Kidney epithelial cell (primary cell): ENCODE data around the gene LRIG2. TPM values are rescaled to one million over a fixed set of nuclear protein-coding genes. Genes with fewer than 3 reads are reported as not detected.

Experiments
- DNase-seq: peaks from one replicate; pipeline ENCODE4 v3.0.0-alpha.2; 2010; ENCODE audit warnings: low read depth
- H3K27me3 ChIP-seq: 2 replicates; pipeline ENCODE4 v1.6.0; 2011; ENCODE audit warnings: low read length; ENCODE audit not compliant: control insufficient read depth, insufficient read depth
- H3K36me3 ChIP-seq: 2 replicates; pipeline ENCODE4 v1.5.1; 2011; ENCODE audit warnings: low read length; ENCODE audit not compliant: control insufficient read depth, insufficient read depth
- H3K4me3 ChIP-seq: 2 replicates; pipeline ENCODE4 v1.5.1; 2011; ENCODE audit warnings: low read depth, mild to moderate bottlenecking, control low read depth, low read length
- total RNA-seq: library from RNA; depleted of rRNA; stranded (reverse); fragments of >200 nt; gene quantifications from 2 replicates; pipeline ENCODE4 v1.2.3, GENCODE V29; 2015
- TF ChIP-seq, protein P1 (sequence below): IDR thresholded peaks from 2 replicates; pipeline ENCODE4 v1.5.1; 2011; ENCODE audit warnings: mild to moderate bottlenecking, moderate library complexity, low read length, control low read depth, inconsistent platforms; ENCODE audit not compliant: insufficient read depth, poor library complexity, severe bottlenecking

The LRIG2 gene
- total RNA-seq, 1 donor from 2014 or later = 8.3 TPM

DNA sequence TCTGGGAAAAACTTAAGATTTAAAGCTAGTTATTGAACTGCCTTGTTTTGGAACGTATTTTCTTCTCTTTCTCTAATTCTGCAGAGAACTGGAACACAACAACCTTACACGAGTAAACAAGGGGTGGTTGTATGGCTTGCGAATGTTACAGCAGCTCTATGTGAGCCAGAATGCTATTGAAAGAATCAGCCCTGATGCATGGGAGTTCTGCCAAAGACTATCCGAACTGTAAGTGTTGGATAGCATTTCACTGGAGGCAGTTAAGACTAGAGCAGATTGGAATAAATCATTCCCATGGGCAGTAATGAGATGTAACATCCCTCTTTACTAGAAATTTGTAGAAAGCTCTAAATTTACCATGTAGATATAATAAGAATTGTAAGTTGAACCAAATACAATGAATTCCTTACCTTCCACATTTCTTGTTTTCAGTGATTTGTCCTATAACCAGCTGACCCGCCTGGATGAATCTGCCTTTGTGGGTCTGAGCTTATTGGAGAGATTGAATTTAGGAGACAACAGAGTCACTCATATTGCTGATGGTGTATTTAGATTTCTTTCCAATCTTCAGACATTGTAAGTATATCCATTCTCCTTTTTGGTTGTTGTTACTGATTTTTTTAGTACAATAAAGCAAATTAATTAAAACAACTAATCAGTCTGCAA lies 22.9 kb downstream of the LRIG2 start:
- DNase-seq = no peak
- TF ChIP-seq, protein P1, sequence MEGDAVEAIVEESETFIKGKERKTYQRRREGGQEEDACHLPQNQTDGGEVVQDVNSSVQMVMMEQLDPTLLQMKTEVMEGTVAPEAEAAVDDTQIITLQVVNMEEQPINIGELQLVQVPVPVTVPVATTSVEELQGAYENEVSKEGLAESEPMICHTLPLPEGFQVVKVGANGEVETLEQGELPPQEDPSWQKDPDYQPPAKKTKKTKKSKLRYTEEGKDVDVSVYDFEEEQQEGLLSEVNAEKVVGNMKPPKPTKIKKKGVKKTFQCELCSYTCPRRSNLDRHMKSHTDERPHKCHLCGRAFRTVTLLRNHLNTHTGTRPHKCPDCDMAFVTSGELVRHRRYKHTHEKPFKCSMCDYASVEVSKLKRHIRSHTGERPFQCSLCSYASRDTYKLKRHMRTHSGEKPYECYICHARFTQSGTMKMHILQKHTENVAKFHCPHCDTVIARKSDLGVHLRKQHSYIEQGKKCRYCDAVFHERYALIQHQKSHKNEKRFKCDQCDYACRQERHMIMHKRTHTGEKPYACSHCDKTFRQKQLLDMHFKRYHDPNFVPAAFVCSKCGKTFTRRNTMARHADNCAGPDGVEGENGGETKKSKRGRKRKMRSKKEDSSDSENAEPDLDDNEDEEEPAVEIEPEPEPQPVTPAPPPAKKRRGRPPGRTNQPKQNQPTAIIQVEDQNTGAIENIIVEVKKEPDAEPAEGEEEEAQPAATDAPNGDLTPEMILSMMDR = no peak
- H3K4me3 ChIP-seq = no peak overlapping the region
- H3K36me3 ChIP-seq = no peaks in the 10 kb centered on the region
- H3K27me3 ChIP-seq = no peaks in the 10 kb centered on the region

DNA sequence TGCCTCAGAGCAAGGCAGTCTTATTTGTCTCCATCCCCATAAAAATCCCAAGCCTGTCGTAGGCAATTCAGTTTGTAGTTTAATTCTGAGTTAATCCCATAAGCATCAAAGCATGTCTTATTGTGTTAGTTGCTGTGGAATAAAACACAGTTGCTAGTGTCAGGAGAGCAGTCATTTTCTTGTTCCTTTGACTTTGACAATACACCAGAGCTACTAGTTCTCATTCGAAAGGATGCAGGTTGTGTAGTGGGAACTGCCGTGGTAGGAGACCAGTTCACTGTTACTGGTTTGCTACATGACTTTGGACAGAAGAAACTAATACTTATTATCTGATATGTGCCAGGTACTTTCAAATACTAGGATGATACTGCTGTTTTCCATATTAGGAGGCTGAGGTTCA lies 23.5 kb downstream of the LRIG2 start:
- no peak for DNase-seq
- Histone ChIP-seq H3K27me3 (no peaks in the 10 kb centered on the region), H3K36me3 (no peaks in the 10 kb centered on the region), H3K4me3 (no peak overlapping the region)
- TF ChIP-seq, protein P1 = no peak

DNA sequence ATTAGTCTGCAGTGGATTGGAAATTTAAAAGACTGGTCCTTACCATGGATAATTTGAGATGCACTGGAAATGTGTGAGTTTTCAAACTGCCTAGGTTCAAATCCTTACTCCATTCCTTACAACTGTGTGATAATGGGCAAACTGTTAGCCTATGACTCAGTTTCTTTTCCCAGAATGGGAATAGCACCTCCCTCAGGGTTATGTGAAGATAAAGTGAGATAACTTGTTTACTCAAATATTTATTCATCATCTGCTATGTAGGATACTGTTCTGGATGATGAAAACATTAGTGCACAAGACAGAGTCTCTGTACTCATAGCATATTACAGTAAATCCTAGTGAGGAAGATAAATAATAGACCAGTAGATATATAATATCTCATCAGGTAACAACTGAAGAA lies 28.6 kb downstream of the LRIG2 start:
- TF ChIP-seq, protein P1 = no peak
- Histone ChIP-seq H3K36me3 (no peaks in the 10 kb centered on the region), H3K27me3 (no peaks in the 10 kb centered on the region), H3K4me3 (no peak overlapping the region)
- no peak for DNase-seq

DNA sequence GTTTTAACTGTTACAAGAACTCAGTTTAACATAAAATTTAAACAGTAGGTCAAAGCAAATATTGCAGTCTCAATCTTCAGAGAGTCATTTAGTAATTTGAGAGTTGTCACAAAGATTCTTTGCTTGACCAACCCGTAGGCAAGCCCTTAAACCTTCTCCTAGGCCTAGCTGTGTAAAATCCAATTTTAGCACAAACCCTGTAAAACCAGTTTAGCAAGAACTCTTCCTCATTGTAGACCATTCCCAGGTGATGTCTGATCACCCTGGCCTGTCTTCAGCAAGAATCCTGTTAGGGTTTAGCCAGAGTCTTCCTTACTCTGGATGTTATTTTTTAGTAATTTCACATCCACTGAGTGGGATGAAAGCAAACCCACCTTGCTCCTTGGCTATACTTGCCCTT lies 30.1 kb downstream of the LRIG2 start:
- H3K27me3 ChIP-seq = no peaks in the 10 kb centered on the region
- TF ChIP-seq, protein P1 = no peak
- no peak overlapping the region for H3K4me3 ChIP-seq
- H3K36me3 ChIP-seq = no peaks in the 10 kb centered on the region
- no peak for DNase-seq

DNA sequence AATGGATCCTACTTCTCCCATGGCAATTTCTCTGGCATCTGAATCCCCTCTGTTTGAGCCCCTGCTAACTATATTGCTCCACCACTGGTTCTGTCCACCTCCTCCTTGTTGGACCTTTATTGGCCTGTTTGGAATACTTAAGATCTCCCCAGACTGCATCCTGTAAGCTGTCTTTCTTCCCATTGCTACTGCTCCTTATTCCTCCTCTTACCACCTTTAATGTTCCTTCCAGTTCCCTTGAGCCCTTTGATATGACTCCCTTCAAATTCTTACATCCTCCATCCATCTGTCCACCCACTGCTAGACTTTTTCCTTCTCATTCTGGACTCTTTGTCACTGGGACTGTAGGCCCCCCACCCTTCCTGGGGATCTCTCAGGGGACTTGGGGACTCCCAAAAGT lies 31.0 kb downstream of the LRIG2 start:
- TF ChIP-seq, protein P1 = no peak
- no peak for DNase-seq
- Histone ChIP-seq H3K4me3 (no peak overlapping the region), H3K36me3 (no peaks in the 10 kb centered on the region), H3K27me3 (no peaks in the 10 kb centered on the region)

DNA sequence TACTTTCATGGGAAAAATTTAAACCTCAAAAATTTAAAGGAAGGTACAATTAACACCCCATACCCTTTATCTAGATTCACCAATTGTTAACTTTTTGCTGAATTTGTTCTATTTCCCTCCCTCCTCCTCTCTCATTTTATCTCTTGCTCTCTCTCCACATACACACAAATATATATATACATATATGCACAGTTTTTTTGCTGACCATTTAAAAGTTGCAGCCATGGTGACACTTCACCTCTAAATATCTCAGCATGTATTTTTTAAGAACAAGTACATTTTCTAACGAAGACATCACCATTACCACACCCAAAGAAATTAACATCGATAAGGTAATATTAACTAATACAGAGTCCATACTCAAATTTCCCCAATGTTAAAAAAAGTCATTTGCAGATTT lies 33.9 kb downstream of the LRIG2 start:
- Histone ChIP-seq H3K36me3 (no peaks in the 10 kb centered on the region), H3K27me3 (no peaks in the 10 kb centered on the region), H3K4me3 (no peak overlapping the region)
- TF ChIP-seq, protein P1 = no peak
- DNase-seq = no peak
